ENCODE results near the gene KCTD20. TPM values are rescaled to one million over a fixed set of nuclear protein-coding genes. Genes with fewer than 3 reads are reported as not detected.

KCTD20 gene
- total and polyA plus RNA-seq, 3 experiments from 2014 or later = 41.4 to 52.4 (median 52.3) TPM

- no peak for DNase-seq
- CTCF ChIA-PET = interaction anchor here (1.5 kb wide), 1 partner anchor 25 kb away, joined by 3 read pairs; no protein-coding TSS in a partner anchor
- no peak overlapping the region for H3K4me3 Mint-ChIP-seq
- Histone ChIP-seq H3K36me3 (ENCODE audit: insufficient read depth, low read length) (peaks cover 59% of the 10 kb centered on the region), H3K4me3 (ENCODE audit: low read length) (no peak overlapping the region), H3K4me1 (ENCODE audit: insufficient read depth, low read length) (peaks cover 40% of the 10 kb centered on the region), H3K9me3 (ENCODE audit: low read length) (no peaks in the 10 kb centered on the region), H3K27ac (ENCODE audit: low read depth, low read length) (no peak overlapping the region), H3K27me3 (ENCODE audit: insufficient read depth, low read length, poor library complexity, severe bottlenecking) (no peaks in the 10 kb centered on the region)
- H3K9me3 Mint-ChIP-seq = no peaks in the 10 kb centered on the region
- peaks cover 15 to 85% (median 29%) of the 10 kb centered on the region in 3 donors for H3K36me3 Mint-ChIP-seq
- POLR2A ChIA-PET = interaction anchor here (0.6 to 1.6 kb wide), 2 partner anchors 74 to 391 kb away, joined by 3 to 4 read pairs; no protein-coding TSS in a partner anchor
- H3K27ac Mint-ChIP-seq = peak overlapping the region in 4 of 8 donors; percentile 23 to 94 (median 47)
- peaks cover 41 to 72% (median 62%) of the 10 kb centered on the region in 3 donors for H3K4me1 Mint-ChIP-seq
- no peaks in the 10 kb centered on the region for H3K27me3 Mint-ChIP-seq
These were observed 81.2 kb downstream of the KCTD20 start for GRCh38 chr6:36523936-36524499.

- CTCF ChIA-PET = no interaction called here
- peaks cover 43 to 72% (median 62%) of the 10 kb centered on the region in 3 donors for H3K4me1 Mint-ChIP-seq
- H3K36me3 ChIP-seq (ENCODE audit: insufficient read depth, low read length) = peaks cover 60% of the 10 kb centered on the region
- no peaks in the 10 kb centered on the region for H3K27me3 Mint-ChIP-seq
- peaks cover 37% of the 10 kb centered on the region for H3K4me1 ChIP-seq (ENCODE audit: insufficient read depth, low read length)
- H3K9me3 ChIP-seq (ENCODE audit: low read length) = no peaks in the 10 kb centered on the region
- POLR2A ChIA-PET = interaction anchor here (0.6 kb wide), 1 partner anchor 392 kb away, joined by 3 read pairs; no protein-coding TSS in a partner anchor
- H3K36me3 Mint-ChIP-seq = peaks cover 15 to 85% (median 29%) of the 10 kb centered on the region in 3 donors
- no peaks in the 10 kb centered on the region for H3K9me3 Mint-ChIP-seq
- H3K27me3 ChIP-seq (ENCODE audit: insufficient read depth, low read length, poor library complexity, severe bottlenecking) = no peaks in the 10 kb centered on the region
- no peak overlapping the region for H3K4me3 Mint-ChIP-seq
- H3K27ac ChIP-seq (ENCODE audit: low read depth, low read length) = no peak overlapping the region
- DNase-seq = no peak
- H3K27ac Mint-ChIP-seq = peak overlapping the region in 2 of 8 donors; percentile 18 to 66
- H3K4me3 ChIP-seq (ENCODE audit: low read length) = no peak overlapping the region
These were observed 82.1 kb downstream of the KCTD20 start for GRCh38 chr6:36524871-36525270.

- peaks cover 12 to 85% (median 29%) of the 10 kb centered on the region in 3 donors for H3K36me3 Mint-ChIP-seq
- peak overlapping the region in 1 of 8 donors; percentile 60 for H3K27ac Mint-ChIP-seq
- H3K27me3 Mint-ChIP-seq = no peaks in the 10 kb centered on the region
- Histone ChIP-seq H3K4me1 (ENCODE audit: insufficient read depth, low read length) (peaks cover 32% of the 10 kb centered on the region), H3K4me3 (ENCODE audit: low read length) (no peak overlapping the region), H3K27me3 (ENCODE audit: insufficient read depth, low read length, poor library complexity, severe bottlenecking) (no peaks in the 10 kb centered on the region), H3K9me3 (ENCODE audit: low read length) (no peaks in the 10 kb centered on the region), H3K36me3 (ENCODE audit: insufficient read depth, low read length) (peaks cover 56% of the 10 kb centered on the region), H3K27ac (ENCODE audit: low read depth, low read length) (no peak overlapping the region)
- POLR2A ChIA-PET = no interaction called here
- no peak overlapping the region for H3K4me3 Mint-ChIP-seq
- CTCF ChIA-PET = no interaction called here
- H3K9me3 Mint-ChIP-seq = no peaks in the 10 kb centered on the region
- no peak for DNase-seq
- H3K4me1 Mint-ChIP-seq = peaks cover 39 to 70% (median 58%) of the 10 kb centered on the region in 3 donors
These were observed 82.5 kb downstream of the KCTD20 start for GRCh38 chr6:36525346-36525745.

GRCh38 chr6:36526066-36526465 is 83.3 kb downstream of the KCTD20 start:
- no peak for DNase-seq
- Mint-ChIP-seq H3K36me3 (peaks cover 12 to 87% (median 26%) of the 10 kb centered on the region in 3 donors), H3K27me3 (no peaks in the 10 kb centered on the region), H3K9me3 (no peaks in the 10 kb centered on the region), H3K27ac (peak overlapping the region in 3 of 8 donors; percentile 66 to 81 (median 79)), H3K4me3 (peak overlapping the region in 1 of 7 donors; percentile 13), H3K4me1 (peaks cover 40 to 69% (median 58%) of the 10 kb centered on the region in 3 donors)
- H3K27me3 ChIP-seq (ENCODE audit: insufficient read depth, low read length, poor library complexity, severe bottlenecking) = no peaks in the 10 kb centered on the region
- ChIA-PET POLR2A (no interaction called here), CTCF (no interaction called here)
- peaks cover 31% of the 10 kb centered on the region for H3K4me1 ChIP-seq (ENCODE audit: insufficient read depth, low read length)
- no peak overlapping the region for H3K4me3 ChIP-seq (ENCODE audit: low read length)
- H3K27ac ChIP-seq (ENCODE audit: low read depth, low read length) = no peak overlapping the region
- H3K36me3 ChIP-seq (ENCODE audit: insufficient read depth, low read length) = peaks cover 49% of the 10 kb centered on the region
- H3K9me3 ChIP-seq (ENCODE audit: low read length) = no peaks in the 10 kb centered on the region

- Mint-ChIP-seq H3K27me3 (no peaks in the 10 kb centered on the region), H3K4me1 (peaks cover 65 to 89% (median 79%) of the 10 kb centered on the region in 3 donors), H3K27ac (peak overlapping the region in 6 of 8 donors; percentile 17 to 59 (median 48)), H3K4me3 (peak overlapping the region in 3 of 7 donors; percentile 6 to 62 (median 24)), H3K9me3 (no peaks in the 10 kb centered on the region), H3K36me3 (peaks cover 20 to 93% (median 24%) of the 10 kb centered on the region in 3 donors)
- no peak for DNase-seq
- H3K4me3 ChIP-seq (ENCODE audit: low read length) = no peak overlapping the region
- no peaks in the 10 kb centered on the region for H3K9me3 ChIP-seq (ENCODE audit: low read length)
- no peak overlapping the region for H3K27ac ChIP-seq (ENCODE audit: low read depth, low read length)
- H3K4me1 ChIP-seq (ENCODE audit: insufficient read depth, low read length) = peaks cover 64% of the 10 kb centered on the region
- peaks cover 40% of the 10 kb centered on the region for H3K36me3 ChIP-seq (ENCODE audit: insufficient read depth, low read length)
- ChIA-PET POLR2A (interaction anchor here (0.7 to 1.2 kb wide), 3 partner anchors 11 to 61 kb away, joined by 3 to 6 read pairs (median 3); partner anchors contain the start of gene SRSF3), CTCF (interaction anchor here (1.4 to 1.8 kb wide), 2 partner anchors 66 to 82 kb away, joined by 4 to 5 read pairs; no protein-coding TSS in a partner anchor)
- no peaks in the 10 kb centered on the region for H3K27me3 ChIP-seq (ENCODE audit: insufficient read depth, low read length, poor library complexity, severe bottlenecking)
These were observed 90.5 kb downstream of the KCTD20 start for GRCh38 chr6:36533321-36533720.

- peaks cover 71% of the 10 kb centered on the region for H3K4me1 ChIP-seq (ENCODE audit: insufficient read depth, low read length)
- ChIA-PET POLR2A (interaction anchor here (0.6 kb wide), 1 partner anchor 36 kb away, joined by 3 read pairs; no protein-coding TSS in a partner anchor), CTCF (no interaction called here)
- H3K36me3 ChIP-seq (ENCODE audit: insufficient read depth, low read length) = peaks cover 41% of the 10 kb centered on the region
- H3K27ac ChIP-seq (ENCODE audit: low read depth, low read length) = no peak overlapping the region
- no peak for DNase-seq
- Mint-ChIP-seq H3K9me3 (no peaks in the 10 kb centered on the region), H3K4me1 (peaks cover 69 to 88% (median 80%) of the 10 kb centered on the region in 3 donors), H3K4me3 (peak overlapping the region in 5 of 7 donors; percentile 8 to 61 (median 37)), H3K27me3 (no peaks in the 10 kb centered on the region), H3K27ac (peak overlapping the region in 7 of 8 donors; percentile 9 to 91 (median 65)), H3K36me3 (peaks cover 23 to 87% (median 24%) of the 10 kb centered on the region in 3 donors)
- no peaks in the 10 kb centered on the region for H3K27me3 ChIP-seq (ENCODE audit: insufficient read depth, low read length, poor library complexity, severe bottlenecking)
- H3K4me3 ChIP-seq (ENCODE audit: low read length) = no peak overlapping the region
- no peaks in the 10 kb centered on the region for H3K9me3 ChIP-seq (ENCODE audit: low read length)
These were observed 94.2 kb downstream of the KCTD20 start for GRCh38 chr6:36536873-36537547.

GRCh38 chr6:36539814-36540568 is 97.2 kb downstream of the KCTD20 start:
- H3K4me3 ChIP-seq (ENCODE audit: low read length) = peak overlapping the region; percentile 26
- peaks cover 61 to 84% (median 82%) of the 10 kb centered on the region in 3 donors for H3K4me1 Mint-ChIP-seq

More at GRCh38 chr6:36539814-36540568, 97.2 kb downstream of the KCTD20 start:
- Mint-ChIP-seq H3K4me3 (peak overlapping the region; percentile 14 to 68 (median 42)), H3K9me3 (no peaks in the 10 kb centered on the region), H3K36me3 (peaks cover 16 to 74% (median 17%) of the 10 kb centered on the region in 3 donors), H3K27me3 (no peaks in the 10 kb centered on the region), H3K27ac (peak overlapping the region in 7 of 8 donors; percentile 67 to 92 (median 82))
- POLR2A ChIA-PET = no interaction called here
- Histone ChIP-seq H3K27me3 (ENCODE audit: insufficient read depth, low read length, poor library complexity, severe bottlenecking) (no peaks in the 10 kb centered on the region), H3K36me3 (ENCODE audit: insufficient read depth, low read length) (peaks cover 38% of the 10 kb centered on the region), H3K9me3 (ENCODE audit: low read length) (no peaks in the 10 kb centered on the region), H3K27ac (ENCODE audit: low read depth, low read length) (peak overlapping the region; percentile 51), H3K4me1 (ENCODE audit: insufficient read depth, low read length) (peaks cover 68% of the 10 kb centered on the region)
- DNase-seq = peak in 2 of 5 donors; percentile 60 to 72
- CTCF ChIA-PET = no interaction called here
